ENCODE data around the gene PORCN.
"Not testable (repeated sequence)": the region's sequence is repeated elsewhere in the genome, so short reads cannot be mapped to it uniquely, and the experiment has no call there.

The PORCN gene

DNA sequence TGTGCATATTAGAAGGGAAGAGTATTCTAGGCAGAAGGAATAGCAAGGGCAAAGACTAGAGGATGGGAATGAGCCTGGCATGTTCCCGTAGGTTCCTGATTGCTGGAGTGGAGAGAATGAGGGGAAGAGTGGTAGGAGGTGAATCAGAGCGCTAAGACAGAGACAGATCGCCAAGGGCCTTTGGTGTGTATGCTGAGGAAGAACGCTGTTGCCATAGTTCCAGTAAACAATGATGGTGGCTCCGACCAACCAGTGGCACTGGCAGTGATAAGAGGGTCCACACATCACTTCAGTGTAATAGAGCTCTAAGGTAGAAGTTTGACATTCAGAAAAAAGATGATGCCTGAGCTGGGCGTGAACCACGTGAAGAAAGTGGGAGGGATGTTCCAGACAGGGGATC, 31.7 kb downstream of the PORCN start:
- no peak for DNase-seq (ENCODE audit: low spot score)

GRCh38 chrX:48541140-48541814, 32.5 kb downstream of the PORCN start:
- no peak for DNase-seq (ENCODE audit: low spot score)

DNA sequence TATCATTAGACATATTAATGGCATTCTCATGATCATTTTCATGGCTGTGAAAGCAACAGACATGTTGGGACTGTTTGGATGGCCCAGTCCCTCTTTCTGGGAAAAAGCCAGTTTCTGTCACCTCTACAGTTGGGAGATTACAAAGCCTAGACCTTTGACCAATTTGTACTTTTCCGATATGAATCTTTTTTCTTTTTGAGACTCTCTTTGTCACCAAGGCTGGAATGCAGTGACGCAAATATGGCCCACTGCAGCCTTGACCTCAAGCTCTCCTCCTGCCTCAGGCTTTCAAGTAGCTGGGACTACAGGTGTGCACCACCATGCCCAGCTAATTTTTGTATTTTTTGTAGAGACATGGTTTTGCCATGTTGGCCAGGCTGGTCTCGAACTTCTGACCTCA, 40.1 kb downstream of the PORCN start:
- no peak for DNase-seq (ENCODE audit: low spot score)

GRCh38 chrX:48555731-48556325, 47.0 kb downstream of the PORCN start:
- not testable (repeated sequence) for DNase-seq (ENCODE audit: low spot score)

GRCh38 chrX:48558271-48558670, 49.5 kb downstream of the PORCN start:
- DNase-seq (ENCODE audit: low spot score), result no peak

- no peak for DNase-seq (ENCODE audit: low spot score)
Observed at GRCh38 chrX:48559636-48560035, 50.8 kb downstream of the PORCN start.

DNA sequence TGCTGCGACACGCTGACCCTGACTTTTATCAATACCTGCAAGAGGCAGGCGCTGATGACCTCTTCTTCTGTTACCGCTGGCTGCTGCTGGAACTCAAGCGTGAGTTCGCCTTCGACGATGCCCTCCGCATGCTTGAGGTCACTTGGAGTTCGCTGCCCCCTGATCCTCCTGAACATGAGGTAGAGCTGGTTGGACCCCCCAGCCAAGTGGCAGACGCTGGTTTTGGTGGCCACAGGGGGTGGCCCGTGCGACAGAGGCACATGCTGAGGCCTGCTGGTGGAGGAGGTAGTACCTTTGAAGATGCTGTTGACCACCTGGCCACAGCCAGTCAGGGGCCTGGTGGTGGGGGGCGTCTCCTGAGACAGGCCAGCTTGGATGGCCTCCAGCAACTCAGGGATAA, 51.3 kb downstream of the PORCN start:
- DNase-seq (ENCODE audit: low spot score), result no peak

- DNase-seq (ENCODE audit: low spot score), result no peak
Observed at GRCh38 chrX:48560681-48561080, 51.9 kb downstream of the PORCN start.

DNA sequence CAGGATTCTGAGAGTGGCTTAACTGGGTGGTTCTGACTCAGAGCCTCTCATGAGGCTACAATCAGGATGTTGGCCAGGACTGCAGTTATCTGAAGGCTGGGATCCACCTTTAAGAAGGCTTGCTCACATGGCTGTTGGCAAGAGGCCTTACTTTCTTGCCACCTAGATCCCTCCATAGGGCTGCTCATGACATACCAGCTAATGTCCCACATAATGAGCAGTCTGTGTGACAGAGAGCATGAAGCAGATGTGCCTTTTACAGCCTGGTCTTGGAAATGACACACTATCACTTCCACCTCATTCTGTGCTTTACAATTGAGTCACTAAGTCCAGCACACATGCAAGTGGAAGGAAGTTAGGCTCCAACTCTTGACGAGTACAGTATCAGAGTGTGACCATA, 61.2 kb downstream of the PORCN start:
- DNase-seq (ENCODE audit: low spot score), result no peak

All from ecto neural progenitor cell (in vitro differentiated cells).